Left cardiac atrium (tissue), 4 donors: ENCODE data around the gene ENOX2. TPM values are rescaled to one million over a fixed set of nuclear protein-coding genes. Genes with fewer than 3 reads are reported as not detected.

Source experiments
- ATAC-seq, 2 donors: fragments of 200-7000 bp; cut with Tn5 transposase; one replicate each; pipeline ENCODE4 v1.9.1; 2020; ENCODE audit warnings: mild to moderate bottlenecking in 2 of 2, moderate library complexity in 2 of 2
- DNase-seq: peaks from one replicate; pipeline ENCODE4 v3.0.0-alpha.2; 2020
- intact Hi-C, 2 donors: fragments of 100-400 bp; cut with DNase I; formaldehyde crosslinking; loops; one replicate each; pipeline versions ENCODE4 v1.14.1 to v1.15.1; 2022 to 2023
- total RNA-seq, 2 donors: library from RNA; stranded (reverse); fragmentation: NEBNext Ultra II Directional; extraction: Animal tissue kit (Norgen Biotek cat#: 25700); gene quantifications; one replicate each; pipeline ENCODE4 v1.2.1, GENCODE V29; 2021
- donor health status: DM: no; HTN: yes; CAD: no.
- donor health status: DM: no; HTN: yes; CAD: no; lungs with severe emphysema.
- donor health status: DM: yes; HTN: yes; CAD: no.
- donor health status: Dilated cardiomyopathy.

The ENOX2 gene
- total RNA-seq, 2 donors from 2014 or later: 13.7 to 15.9 TPM

DNA sequence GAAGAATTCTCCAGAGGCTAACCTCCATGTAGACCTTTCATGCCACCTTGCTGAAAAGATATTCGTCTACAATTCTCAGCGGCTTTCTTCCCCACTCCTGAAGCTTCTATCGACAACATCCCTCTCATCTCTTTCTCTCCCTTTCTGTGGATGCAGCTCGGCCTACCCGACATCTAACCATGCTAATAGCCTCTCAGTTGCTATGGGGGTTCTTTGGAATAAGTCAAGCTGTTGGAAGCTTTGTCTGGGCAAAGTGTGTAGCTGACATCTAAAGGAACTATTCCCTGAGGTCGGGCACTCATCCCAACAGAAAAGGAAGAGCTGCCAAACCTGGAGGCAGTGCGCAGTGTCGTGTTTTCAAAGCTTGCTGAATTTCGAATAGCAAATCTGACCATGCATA is 309.1 kb downstream of the ENOX2 start:
- ATAC-seq: no peak
- intact Hi-C loops: no loop called here
- DNase-seq: no peak

DNA sequence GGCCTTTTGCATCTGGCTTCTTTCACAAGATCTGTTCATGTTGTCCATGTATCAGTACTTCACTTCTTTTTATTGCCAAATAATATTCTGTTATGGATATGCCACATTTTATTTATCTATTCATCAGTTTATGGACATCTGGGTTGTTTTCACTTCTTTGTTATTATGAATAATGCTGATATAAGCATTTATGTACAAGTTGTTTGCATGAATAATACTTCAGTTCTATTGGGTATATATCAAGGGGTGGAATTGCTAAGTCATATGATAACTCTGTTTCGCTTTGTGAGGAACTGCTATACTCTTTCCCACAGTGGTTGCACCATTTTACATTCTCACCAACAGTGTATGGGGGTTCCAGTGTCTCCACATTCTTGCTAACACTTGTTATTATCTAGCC is 310.8 kb downstream of the ENOX2 start:
- intact Hi-C loops: no loop called here
- ATAC-seq: no peak
- DNase-seq: no peak

DNA sequence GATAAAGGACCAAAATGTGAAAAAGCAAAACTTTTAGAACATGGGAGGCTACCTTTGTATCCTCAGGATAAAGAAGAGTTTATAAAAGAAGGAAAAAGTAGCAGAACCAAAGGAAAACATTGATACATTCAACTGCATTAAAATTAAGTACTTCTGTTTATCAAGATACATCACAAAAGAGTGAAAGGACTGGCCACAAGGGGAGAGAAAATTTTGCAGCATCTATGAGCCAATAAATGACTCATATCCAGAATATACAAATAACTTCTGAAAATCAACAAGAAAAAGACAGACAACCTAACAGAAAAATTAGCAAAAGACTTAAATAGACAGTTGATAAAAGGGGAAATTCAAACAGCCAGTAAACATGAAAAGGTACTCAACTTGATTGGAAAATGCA is 324.1 kb downstream of the ENOX2 start:
- intact Hi-C loops: loop anchor here in 1 of 2 donors (10.0 kb wide), 1 partner anchor 336 kb away; no protein-coding TSS in a partner anchor
- no peak for ATAC-seq

DNA sequence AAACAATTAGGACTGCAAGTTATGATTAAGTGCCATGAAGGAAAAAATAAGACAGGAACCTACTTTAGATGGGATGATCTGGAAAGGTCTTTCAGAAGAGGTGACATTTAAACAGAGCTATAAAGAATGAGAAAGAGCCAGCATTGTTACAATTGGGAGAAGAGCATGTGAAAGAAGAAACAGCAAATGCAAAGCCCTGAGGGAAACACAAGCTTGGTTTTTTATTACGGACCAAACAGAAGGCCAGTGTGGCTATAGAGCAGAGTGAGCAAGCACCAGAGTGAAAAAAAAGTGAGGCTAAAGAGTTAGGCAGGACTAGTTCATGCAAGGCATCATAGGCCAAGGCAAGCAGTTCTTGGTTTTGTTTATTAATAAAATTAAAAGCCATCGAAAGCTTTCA is 325.6 kb downstream of the ENOX2 start:
- intact Hi-C loops: loop anchor here in 1 of 2 donors (10.0 kb wide), 1 partner anchor 337 kb away; no protein-coding TSS in a partner anchor
- ATAC-seq (no peak), DNase-seq (no peak)

More for the DNA sequence above, 324.1 kb downstream of the ENOX2 start:
- DNase-seq: no peak

- peak in 1 of 2 donors; percentile 34 for ATAC-seq
- peak; percentile 32 for DNase-seq
- intact Hi-C loops: loop anchor here (2.0 to 10.0 kb wide), 2 partner anchors 339 to 345 kb away; no protein-coding TSS in a partner anchor
Measured at GRCh38 chrX:130575831-130576389, 327.1 kb downstream of the ENOX2 start.

Other genes with a start within 250 kb of the ENOX2 start
- gene ARHGAP36, start 155.1 kb upstream of the ENOX2 start, total RNA-seq: under 1 TPM in 1 of 2 donors, not detected in 1; 0.32 TPM